K562 (cell line): Measurements from ENCODE around the gene DCP2. TPM values are rescaled to one million over a fixed set of nuclear protein-coding genes. Genes with fewer than 3 reads are reported as not detected.

ENCODE experiments used
- C11orf30 ChIP-seq: fragments of 450-650 bp; IDR thresholded peaks from 2 replicates; pipeline ENCODE4 v1.6.1; 2016; ENCODE audit warnings: low read depth, mild to moderate bottlenecking
- CAMTA2 ChIP-seq: fragments of 250-450 bp; sonication (Bioruptor Pico); conservative IDR thresholded peaks from 2 replicates; pipeline ENCODE4 v1.5.1; 2022
- CBX5 ChIP-seq: IDR thresholded peaks from 2 replicates; pipeline ENCODE4 v1.6.1; 2014; ENCODE audit warnings: low read depth, borderline replicate concordance
- CLOCK ChIP-seq: fragments of 250-450 bp; sonication (Bioruptor Pico); IDR thresholded peaks from 2 replicates; pipeline ENCODE4 v1.4.0; 2020; ENCODE audit warnings: mild to moderate bottlenecking, moderate library complexity, borderline replicate concordance
- HDAC1 ChIP-seq, 2 experiments: fragments of 450-650 bp; IDR thresholded peaks; 2 replicates each; pipeline ENCODE4 v1.6.1; 2016 to 2017; ENCODE audit warnings: inconsistent platforms in 1 of 2, mild to moderate bottlenecking in 1 of 2, moderate library complexity in 1 of 2
- LCOR ChIP-seq: sonication (generic); formaldehyde crosslinking; IDR thresholded peaks from 2 replicates; pipeline ENCODE4 v1.8.0; 2022; ENCODE audit warnings: mild to moderate bottlenecking, missing genetic modification reagents
- NCOA6 ChIP-seq: fragments of 450-650 bp; IDR thresholded peaks from 2 replicates; pipeline ENCODE4 v1.6.1; 2017; ENCODE audit warnings: mild to moderate bottlenecking
- PBX2 ChIP-seq, 2 experiments: IDR thresholded peaks in 1 of 2; conservative IDR thresholded peaks in 1 of 2; 2 replicates each; pipeline ENCODE4 v1.6.1; 2016; ENCODE audit warnings: low read depth in 2 of 2, mild to moderate bottlenecking in 1 of 2, missing compliant biosample characterization in 1 of 2, missing genetic modification characterization in 1 of 2, moderate library complexity in 1 of 2
- REST ChIP-seq, 2 experiments: fragments of 450-650 bp; formaldehyde crosslinking in 1 of 2; IDR thresholded peaks; 2 replicates each; pipeline versions ENCODE4 v1.4.0 to v1.6.1; 2014 to 2020; ENCODE audit warnings: mild to moderate bottlenecking in 2 of 2, borderline replicate concordance in 1 of 2, low read depth in 1 of 2
- SOX6 ChIP-seq: fragments of 450-650 bp; IDR thresholded peaks from 2 replicates; pipeline ENCODE4 v1.6.1; 2014; ENCODE audit warnings: mild to moderate bottlenecking
- ZBTB9 ChIP-seq: fragments of 450-650 bp; formaldehyde crosslinking; IDR thresholded peaks from 2 replicates; pipeline ENCODE4 v1.4.0; 2020; ENCODE audit warnings: mild to moderate bottlenecking, moderate library complexity
- polyA plus RNA-seq, 8 experiments: library from polyadenylated mRNA; depleted of rRNA in 4 of 8; stranded (reverse) in 5 of 8; unstranded in 3 of 8; fragments of >200 nt; fragmentation: Nextera tagmentation in 2 of 8; fragmentation: Illumina TruSeq in 1 of 8; extraction: Ambion mirVana in 2 of 8; extraction: Trizol in 1 of 8; gene quantifications; 2 replicates each; pipeline versions ENCODE4 v1.2.1 to v1.2.3, GENCODE V29; 2011 to 2014; ENCODE audit warnings: inconsistent platforms in 1 of 8, missing spikeins in 1 of 8
- total RNA-seq, 7 experiments: library from RNA; depleted of rRNA in 6 of 7; stranded (reverse); fragments of >200 nt in 6 of 7; fragmentation: Illumina TruSeq in 2 of 7; extraction: Trizol in 2 of 7; gene quantifications; 2 replicates each; pipeline versions ENCODE4 v1.2.1 to v1.2.3, GENCODE V29; 2011 to 2021; ENCODE audit warnings: low replicate concordance in 1 of 7

The DCP2 gene
- total and polyA plus RNA-seq, 9 of the 15 experiments (the other 6 are each of a cell fraction or from before 2014, with no cell fraction given), result 25.9 to 109 (median 46.7) TPM

GRCh38 chr5:112973904-112974303, 2.7 kb upstream of the DCP2 start (continued):
- TF ChIP-seq NCOA6 (no peak), C11orf30 (peak; percentile 83), CLOCK (CRISPR knock-in tag) (no peak), REST (IDR thresholded peaks at IDR 0.05; ENCODE audit: borderline replicate concordance) (no peak; the same call in 1 of the 2 replicates), REST (CRISPR knock-in tag; IDR thresholded peaks at IDR 0.05; ENCODE audit: low read depth) (no peak), PBX2 (CRISPR knock-in tag; IDR thresholded peaks at IDR 0.05; ENCODE audit: low read depth) (no peak), PBX2 (tag; conservative IDR thresholded peaks at IDR 0.05; ENCODE audit: low read depth) (no peak), SOX6 (peak; percentile 92), ZBTB9 (CRISPR knock-in tag) (no peak), HDAC1 (IDR thresholded peaks at IDR 0.05) (peak in 1 of 2 experiments; percentile 84; a peak in 2 of 4 replicates), CAMTA2 (CRISPR knock-in tag) (no peak), CBX5 (no peak), LCOR (CRISPR knock-in tag) (no peak)
